Sciatic nerve (tissue), 2 donors: ENCODE results near the gene MISP3. TPM values are rescaled to one million over a fixed set of nuclear protein-coding genes. Genes with fewer than 3 reads are reported as not detected.

Experiments used
- ATAC-seq: fragments of 200-7000 bp; cut with Tn5 transposase; one replicate; pipeline ENCODE4 v1.9.1; 2020; ENCODE audit warnings: mild to moderate bottlenecking, moderate library complexity
- DNase-seq: peaks from one replicate; pipeline ENCODE4 v3.0.0-alpha.2; 2020; ENCODE audit warnings: low spot score
- intact Hi-C: fragments of 100-400 bp; cut with DNase I; formaldehyde crosslinking; loops from one replicate; pipeline ENCODE4 v1.14.2; 2022
- total RNA-seq: library from RNA; stranded (reverse); fragmentation: NEBNext Ultra II Directional; extraction: Animal tissue kit (Norgen Biotek cat#: 25700); gene quantifications from one replicate; pipeline ENCODE4 v1.2.1, GENCODE V29; 2021
- donor health status: DM: no; HTN: no; CAD: no.
- donor health status: DM: no; HTN: no; CAD: no.

MISP3 gene
- total RNA-seq, 1 donor from 2014 or later: 5.6 TPM

GRCh38 chr19:14051980-14052379 lies 20.6 kb upstream of the MISP3 start:
- no peak for ATAC-seq
- intact Hi-C loops: no loop called here
- no peak for DNase-seq

DNA sequence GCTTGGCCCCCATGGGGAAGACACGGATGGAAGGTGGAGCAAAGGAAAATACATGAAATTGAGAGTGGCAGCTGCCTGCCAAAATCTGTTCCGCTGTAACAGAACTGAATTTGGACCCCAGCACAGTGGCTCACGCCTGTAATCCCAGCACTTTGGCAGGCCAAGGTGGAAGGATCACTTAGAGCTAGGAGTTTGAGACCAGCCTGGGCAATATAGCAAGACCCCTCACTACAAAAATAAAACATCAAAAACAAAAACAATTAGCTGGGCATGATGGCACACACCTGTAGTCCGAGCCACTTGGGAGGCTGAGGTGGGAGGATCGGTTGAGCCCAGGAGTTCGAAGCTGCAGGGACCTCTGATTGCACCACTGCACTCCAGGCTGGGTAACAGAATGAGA lies 20.1 kb upstream of the MISP3 start:
- DNase-seq (no peak), ATAC-seq (no peak)
- intact Hi-C loops: no loop called here

DNA sequence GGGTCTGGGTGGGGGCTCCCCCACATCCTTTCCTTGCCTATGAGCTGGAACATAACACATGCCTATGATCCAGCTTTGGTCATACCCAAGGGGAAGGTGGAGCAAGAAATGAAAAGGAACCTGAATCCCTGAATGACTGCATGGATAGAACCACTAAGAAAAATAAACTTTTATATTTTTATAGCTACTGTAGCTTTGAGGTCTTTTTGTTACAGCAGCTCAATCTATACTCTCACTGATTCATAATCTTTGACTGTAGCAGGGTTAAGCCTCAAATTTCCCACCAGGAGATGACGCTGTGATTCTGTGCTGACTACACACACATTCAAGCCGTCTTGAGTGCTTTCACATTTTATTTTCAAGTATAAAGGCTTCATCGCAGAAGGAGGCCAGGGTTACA lies 19.6 kb upstream of the MISP3 start:
- DNase-seq (no peak), ATAC-seq (no peak)
- intact Hi-C loops: no loop called here

- DNase-seq (no peak), ATAC-seq (no peak)
- intact Hi-C loops: no loop called here
Measured at GRCh38 chr19:14053500-14053899, 19.1 kb upstream of the MISP3 start.

DNA sequence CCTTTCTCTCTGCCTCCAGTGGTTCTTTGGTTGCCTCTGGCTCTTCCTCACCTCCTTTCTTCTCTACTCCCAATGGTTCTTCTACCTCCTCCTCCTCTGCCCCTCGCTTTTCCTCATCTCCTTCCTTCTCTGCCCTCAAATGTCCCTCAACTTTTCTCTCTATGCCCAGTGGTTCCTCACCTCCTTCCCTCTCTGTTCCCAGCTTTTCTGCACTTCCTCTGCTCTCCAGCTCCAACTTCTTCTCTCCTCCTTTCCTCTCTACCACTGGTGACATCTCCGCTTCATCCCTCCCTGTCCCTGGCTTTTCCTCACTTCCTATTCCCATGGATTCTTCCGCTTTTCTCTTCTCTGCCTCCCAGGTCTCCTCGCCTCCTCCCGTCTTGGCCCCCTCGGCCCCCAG lies 18.5 kb upstream of the MISP3 start:
- no peak for ATAC-seq
- intact Hi-C loops: no loop called here
- DNase-seq: no peak

DNA sequence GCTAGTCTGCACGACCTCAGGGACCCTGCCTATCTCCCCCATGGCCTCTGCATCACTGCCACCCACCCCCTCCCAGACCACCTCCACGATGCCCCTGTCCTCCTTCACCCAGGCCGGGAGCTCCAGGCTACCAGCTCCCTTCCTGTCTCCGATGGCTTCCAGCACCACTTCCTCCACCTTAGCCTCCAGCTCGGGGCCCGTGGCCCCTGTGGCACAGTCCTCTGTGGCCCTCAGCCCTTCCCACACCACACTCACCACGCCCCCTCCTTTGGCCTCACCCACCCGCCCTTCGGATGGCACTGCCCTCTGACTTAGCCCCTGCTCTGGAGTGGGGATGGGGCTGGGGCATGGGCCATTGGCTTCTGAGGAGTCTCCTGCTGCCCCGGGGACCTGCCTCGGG lies 17.9 kb upstream of the MISP3 start:
- DNase-seq (no peak), ATAC-seq (no peak)
- intact Hi-C loops: loop anchor here (5.0 kb wide), 1 partner anchor 172 kb away; no protein-coding TSS in a partner anchor

DNA sequence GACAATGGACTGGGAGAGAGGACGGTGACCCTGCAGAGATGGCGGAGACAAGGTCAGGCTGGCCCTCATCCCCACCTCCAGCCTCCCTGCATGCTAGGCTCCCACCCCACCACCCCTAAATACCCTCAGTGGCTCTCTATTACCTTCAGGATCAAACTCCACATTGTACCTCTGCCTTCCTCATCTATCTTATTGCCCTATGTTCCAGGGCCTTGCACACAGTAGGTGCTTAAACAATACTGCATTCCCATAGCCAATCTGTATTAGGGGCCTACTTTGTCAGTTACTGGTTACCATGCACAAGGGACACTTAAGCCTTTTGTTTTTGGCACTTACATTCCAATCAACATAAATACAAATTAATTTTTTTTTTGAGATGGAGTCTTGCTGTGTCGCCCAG lies 17.2 kb upstream of the MISP3 start:
- DNase-seq (no peak), ATAC-seq (no peak)
- intact Hi-C loops: loop anchor here (5.0 kb wide), 1 partner anchor 173 kb away; no protein-coding TSS in a partner anchor

DNA sequence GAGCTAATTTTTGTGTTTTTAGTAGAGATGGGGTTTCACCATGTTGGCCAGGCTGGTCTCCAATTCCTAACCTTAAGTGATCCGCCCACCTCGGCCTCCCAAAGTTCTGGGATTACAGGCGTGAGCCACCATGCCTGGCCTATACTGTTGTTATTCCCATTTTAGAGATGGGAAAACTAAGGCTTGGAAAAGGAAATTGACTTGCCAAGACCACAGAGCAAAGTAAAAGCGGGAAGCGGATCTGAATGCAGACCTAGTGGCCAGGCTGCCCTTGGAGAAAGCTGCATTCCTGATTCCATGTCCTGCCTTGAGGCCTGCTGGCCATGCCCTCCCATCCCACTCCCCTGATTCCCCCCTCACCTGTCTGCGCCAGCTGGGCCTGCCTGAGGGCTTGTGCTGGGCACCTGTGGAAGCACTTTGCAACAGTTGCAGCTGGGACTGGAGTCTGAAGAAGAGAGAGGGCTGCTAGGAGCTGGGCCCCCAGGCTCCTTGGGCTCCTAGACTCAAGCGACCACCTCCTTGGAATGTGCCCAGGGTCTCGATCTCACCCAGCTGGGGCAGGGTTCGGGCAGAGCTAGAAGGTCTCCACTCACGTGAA lies 16.4 kb upstream of the MISP3 start:
- DNase-seq: no peak
- intact Hi-C loops: loop anchor here (5.0 kb wide), 1 partner anchor 174 kb away; no protein-coding TSS in a partner anchor
- peak; percentile 11 for ATAC-seq

- DNase-seq (no peak), ATAC-seq (peak; percentile 13)
- intact Hi-C loops: loop anchor here (5.0 kb wide), 1 partner anchor 175 kb away; no protein-coding TSS in a partner anchor
Measured at GRCh38 chr19:14056741-14057356, 15.7 kb upstream of the MISP3 start.

DNA sequence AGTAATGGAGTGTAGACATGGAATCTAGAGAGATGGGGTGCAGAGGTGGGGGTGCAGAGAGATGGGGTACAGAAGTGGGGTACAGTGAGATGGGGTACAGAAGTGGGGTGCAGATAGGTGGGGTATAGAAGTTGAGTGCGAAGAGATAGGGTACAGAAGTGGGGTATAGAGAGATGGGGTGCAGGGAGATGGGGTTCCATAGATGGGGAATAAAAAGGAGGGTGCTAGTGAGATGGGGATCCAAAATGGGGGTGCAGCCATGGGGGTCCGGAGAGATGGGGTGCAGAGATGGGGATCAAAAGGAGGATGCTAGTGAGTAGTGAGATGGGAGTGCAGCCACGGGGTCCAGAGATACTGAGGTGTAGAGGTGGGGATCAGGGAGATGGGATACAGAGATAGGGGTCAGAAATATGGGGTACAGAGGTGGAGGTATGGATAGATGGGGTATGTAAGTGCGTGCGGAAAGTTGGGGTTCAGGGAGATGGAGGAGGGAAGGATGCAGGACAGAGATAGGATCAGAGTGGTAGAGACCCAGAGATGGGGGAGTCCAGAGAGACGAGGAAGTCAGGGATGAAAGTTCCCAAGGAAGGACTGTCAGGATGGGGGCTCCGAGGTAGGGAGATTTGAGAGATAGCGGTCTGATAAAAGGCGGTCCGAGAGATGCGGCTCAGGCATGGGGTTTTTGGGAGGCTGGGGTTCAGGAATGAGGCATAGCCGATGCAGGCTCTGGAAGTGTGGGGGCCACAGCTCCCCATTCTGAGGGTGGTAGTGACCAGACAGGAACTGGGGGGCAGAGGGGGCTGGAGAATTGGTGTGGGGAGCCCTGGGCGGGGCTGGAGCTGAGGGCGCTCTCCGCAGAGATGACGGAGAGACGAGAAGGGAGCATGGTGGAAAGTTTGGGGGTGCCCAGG lies 14.1 kb upstream of the MISP3 start:
- no peak for DNase-seq
- intact Hi-C loops: loop anchor here (5.0 kb wide), 1 partner anchor 176 kb away; no protein-coding TSS in a partner anchor
- no peak for ATAC-seq

DNA sequence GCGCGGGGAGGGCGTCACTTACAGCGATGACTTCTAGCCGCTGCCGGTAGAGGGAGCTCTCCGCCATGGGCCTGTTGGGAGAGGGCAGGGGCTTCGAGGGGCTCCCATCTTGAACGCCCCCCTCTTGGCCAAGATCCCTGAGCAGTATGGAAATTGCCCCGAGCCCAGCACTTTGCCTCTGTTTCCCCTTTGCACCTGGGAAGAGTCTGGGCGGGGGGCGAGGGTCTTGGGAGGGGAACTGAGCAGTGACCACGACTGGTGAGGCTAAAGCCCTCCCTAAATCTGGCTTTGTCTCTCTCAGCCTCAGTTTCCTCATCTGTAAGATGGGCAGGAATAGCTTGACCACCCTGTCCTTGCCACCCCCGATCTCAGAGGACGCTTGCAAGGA lies 13.5 kb upstream of the MISP3 start:
- intact Hi-C loops: loop anchor here (5.0 kb wide), 1 partner anchor 177 kb away; no protein-coding TSS in a partner anchor
- peak; percentile 67 for DNase-seq
- no peak for ATAC-seq

- ATAC-seq (no peak), DNase-seq (no peak)
- intact Hi-C loops: loop anchor here (5.0 kb wide), 1 partner anchor 177 kb away; no protein-coding TSS in a partner anchor
Measured at GRCh38 chr19:14059652-14060155, 12.9 kb upstream of the MISP3 start.

- DNase-seq: no peak
- intact Hi-C loops: no loop called here
- ATAC-seq: no peak
Measured at GRCh38 chr19:14061081-14061749, 11.4 kb upstream of the MISP3 start.

DNA sequence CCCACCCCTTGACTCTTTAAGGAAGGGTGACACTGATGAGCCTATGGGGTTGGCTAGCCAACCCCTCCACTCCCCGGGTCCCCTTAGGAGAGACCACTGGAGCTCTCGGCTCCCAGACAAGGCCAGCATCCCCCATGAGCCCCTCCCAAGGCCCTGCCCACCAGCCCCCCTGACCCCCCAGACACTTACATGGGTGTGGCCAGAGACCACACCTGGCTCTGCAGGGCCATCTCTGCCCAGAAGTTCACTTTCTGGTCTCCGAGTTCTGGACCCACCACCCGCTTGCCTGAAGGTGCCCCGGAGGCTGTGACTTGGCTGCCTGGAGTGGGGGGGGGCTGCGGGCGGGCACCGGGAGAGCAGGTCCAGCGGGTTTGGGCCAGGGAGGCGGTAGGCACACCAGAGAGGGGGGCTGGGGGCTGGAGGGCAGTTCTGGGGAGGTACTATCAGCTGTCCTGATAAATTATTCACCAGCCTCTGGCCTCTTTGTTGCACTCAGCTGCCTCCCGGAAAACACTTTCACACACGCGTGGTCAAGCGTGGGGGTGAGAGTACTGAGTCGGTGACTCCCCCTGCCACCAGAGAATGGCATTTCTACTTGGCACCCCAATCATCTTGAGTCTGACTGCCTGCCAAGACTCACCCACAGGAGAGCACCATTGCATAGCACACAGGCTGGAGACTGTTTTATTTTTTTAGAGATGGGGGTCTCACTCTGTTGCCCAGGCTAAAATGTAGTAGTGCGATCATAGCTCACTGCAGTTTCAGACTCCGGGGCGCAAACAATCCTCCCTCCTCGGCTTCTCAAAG lies 10.6 kb upstream of the MISP3 start, which contains the start of gene PALM3:
TSS of gene PALM3 (minus strand) at position 326 of the 807 bp plus-strand sequence. CDS start at position 230, 96 bp downstream.
- ATAC-seq (no peak), DNase-seq (no peak)
- intact Hi-C loops: no loop called here

DNA sequence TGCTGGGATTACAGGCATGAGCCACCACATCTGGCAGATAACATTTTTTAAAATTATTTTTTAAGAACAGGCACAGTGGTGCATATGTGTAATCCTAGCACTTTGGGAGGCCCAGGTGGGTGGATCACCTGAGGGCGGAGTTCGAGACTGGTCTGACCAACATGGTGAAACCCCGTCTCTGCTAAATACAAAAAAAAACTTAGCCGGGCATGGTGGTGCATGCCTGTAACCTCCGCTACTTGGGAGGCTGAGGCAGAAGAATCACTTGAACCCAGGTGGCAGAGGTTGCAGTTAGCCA lies 10.1 kb upstream of the MISP3 start:
- ATAC-seq: no peak
- no peak for DNase-seq
- intact Hi-C loops: no loop called here

DNA sequence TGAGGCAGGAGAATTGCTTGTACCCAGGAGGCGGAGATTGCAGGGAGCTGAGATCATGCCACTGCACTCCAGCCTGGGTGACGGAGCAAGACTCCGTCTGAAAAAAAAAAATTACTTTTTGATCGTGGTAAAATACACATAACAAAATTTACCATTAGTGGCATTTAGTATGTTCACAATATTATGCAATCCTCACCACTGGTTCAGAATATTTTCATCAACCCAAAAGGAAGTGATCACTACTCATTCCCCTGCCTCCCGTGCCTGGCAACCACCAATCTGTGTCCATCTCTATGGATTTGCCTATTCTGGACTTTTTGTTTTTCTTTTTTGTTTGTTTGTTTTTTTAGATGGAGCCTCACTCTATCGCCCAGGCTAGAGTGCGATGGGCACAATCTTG lies 9.5 kb upstream of the MISP3 start:
- intact Hi-C loops: no loop called here
- ATAC-seq (no peak), DNase-seq (no peak)

DNA sequence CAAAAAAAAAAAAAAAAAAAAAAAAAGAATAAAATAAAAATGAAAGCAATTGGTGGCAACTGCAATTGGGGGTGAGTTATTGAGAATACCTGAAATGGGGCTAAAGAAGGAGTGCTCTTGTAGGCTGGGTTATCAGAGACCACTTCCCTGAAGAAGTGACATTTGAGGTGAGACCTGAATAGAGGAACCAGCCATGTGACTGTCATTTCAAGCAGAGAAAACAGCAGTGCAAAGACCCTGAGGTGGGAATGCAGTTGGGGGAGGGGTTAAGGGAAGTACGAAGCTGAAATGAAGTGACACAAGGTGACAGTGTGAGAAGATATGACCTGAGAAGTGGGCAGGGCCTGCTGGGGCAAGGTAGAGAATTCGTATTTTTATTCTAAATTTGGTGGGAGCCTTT lies 6.5 kb upstream of the MISP3 start:
- intact Hi-C loops: no loop called here
- DNase-seq: no peak
- no peak for ATAC-seq

GRCh38 chr19:14070268-14071050 lies 2.1 kb upstream of the MISP3 start:
- DNase-seq: no peak
- no peak for ATAC-seq
- intact Hi-C loops: no loop called here
